Measurements from ENCODE around the gene SAMD13. TPM values are rescaled to one million over a fixed set of nuclear protein-coding genes. Genes with fewer than 3 reads are reported as not detected.

SAMD13 gene
- total RNA-seq, 1 experiment from 2014 or later = 5.9 TPM

GRCh38 chr1:84301785-84302385 is 377 bp downstream of the SAMD13 start:
- in situ Hi-C loops (cut with HindIII; ENCODE audit: low pct_unique_long_range_greater_than_20kb, low sequenced_read_pairs) = no loop called here

GRCh38 chr1:84303314-84303830 is 1.9 kb downstream of the SAMD13 start:
- in situ Hi-C loops (cut with HindIII; ENCODE audit: low pct_unique_long_range_greater_than_20kb, low sequenced_read_pairs) = no loop called here
- DNase-seq (ENCODE audit: low read depth, low spot score) = peak; percentile 22

More at GRCh38 chr1:84301785-84302385, 377 bp downstream of the SAMD13 start:
- DNase-seq (ENCODE audit: low read depth, low spot score) = peak; percentile 2

- no peak for DNase-seq (ENCODE audit: low read depth, low spot score)
- in situ Hi-C loops (cut with HindIII; ENCODE audit: low pct_unique_long_range_greater_than_20kb, low sequenced_read_pairs) = no loop called here
Observed at GRCh38 chr1:84307398-84307797, 5.9 kb downstream of the SAMD13 start.

GRCh38 chr1:84311296-84311695 is 9.8 kb downstream of the SAMD13 start:
- DNase-seq (ENCODE audit: low read depth, low spot score) = no peak
- in situ Hi-C loops (cut with HindIII; ENCODE audit: low pct_unique_long_range_greater_than_20kb, low sequenced_read_pairs) = no loop called here

GRCh38 chr1:84319662-84320061 is 18.2 kb downstream of the SAMD13 start:
- in situ Hi-C loops (cut with HindIII; ENCODE audit: low pct_unique_long_range_greater_than_20kb, low sequenced_read_pairs) = no loop called here
- no peak for DNase-seq (ENCODE audit: low read depth, low spot score)

- in situ Hi-C loops (cut with HindIII; ENCODE audit: low pct_unique_long_range_greater_than_20kb, low sequenced_read_pairs) = no loop called here
- DNase-seq (ENCODE audit: low read depth, low spot score) = no peak
Observed at GRCh38 chr1:84327830-84328229, 26.3 kb downstream of the SAMD13 start.

- in situ Hi-C loops (cut with HindIII; ENCODE audit: low pct_unique_long_range_greater_than_20kb, low sequenced_read_pairs) = no loop called here
- DNase-seq (ENCODE audit: low read depth, low spot score) = no peak
Observed at GRCh38 chr1:84330125-84330984, 28.8 kb downstream of the SAMD13 start.

- in situ Hi-C loops (cut with HindIII; ENCODE audit: low pct_unique_long_range_greater_than_20kb, low sequenced_read_pairs) = no loop called here
- no peak for DNase-seq (ENCODE audit: low read depth, low spot score)
Observed at GRCh38 chr1:84339503-84339902, 38.0 kb downstream of the SAMD13 start.

GRCh38 chr1:84344286-84344685 is 42.8 kb downstream of the SAMD13 start:
- peak; percentile 40 for DNase-seq (ENCODE audit: low read depth, low spot score)
- in situ Hi-C loops (cut with HindIII; ENCODE audit: low pct_unique_long_range_greater_than_20kb, low sequenced_read_pairs) = no loop called here

GRCh38 chr1:84345220-84345619 is 43.7 kb downstream of the SAMD13 start:
- DNase-seq (ENCODE audit: low read depth, low spot score) = no peak
- in situ Hi-C loops (cut with HindIII; ENCODE audit: low pct_unique_long_range_greater_than_20kb, low sequenced_read_pairs) = no loop called here

- DNase-seq (ENCODE audit: low read depth, low spot score) = no peak
- in situ Hi-C loops (cut with HindIII; ENCODE audit: low pct_unique_long_range_greater_than_20kb, low sequenced_read_pairs) = no loop called here
Observed at GRCh38 chr1:84347271-84347931, 45.9 kb downstream of the SAMD13 start.

- in situ Hi-C loops (cut with HindIII; ENCODE audit: low pct_unique_long_range_greater_than_20kb, low sequenced_read_pairs) = no loop called here
- DNase-seq (ENCODE audit: low read depth, low spot score) = no peak
Observed at GRCh38 chr1:84347932-84348555, 46.5 kb downstream of the SAMD13 start.

- in situ Hi-C loops (cut with HindIII; ENCODE audit: low pct_unique_long_range_greater_than_20kb, low sequenced_read_pairs) = no loop called here
- no peak for DNase-seq (ENCODE audit: low read depth, low spot score)
Observed at GRCh38 chr1:84348759-84349158, 47.3 kb downstream of the SAMD13 start.

- DNase-seq (ENCODE audit: low read depth, low spot score) = peak; percentile 21
- in situ Hi-C loops (cut with HindIII; ENCODE audit: low pct_unique_long_range_greater_than_20kb, low sequenced_read_pairs) = no loop called here
Observed at GRCh38 chr1:84350104-84350503, 48.6 kb downstream of the SAMD13 start.

GRCh38 chr1:84350550-84350949 is 49.0 kb downstream of the SAMD13 start:
- peak; percentile 82 for DNase-seq (ENCODE audit: low read depth, low spot score)
- in situ Hi-C loops (cut with HindIII; ENCODE audit: low pct_unique_long_range_greater_than_20kb, low sequenced_read_pairs) = no loop called here

GRCh38 chr1:84352298-84353106 is 51.0 kb downstream of the SAMD13 start:
- in situ Hi-C loops (cut with HindIII; ENCODE audit: low pct_unique_long_range_greater_than_20kb, low sequenced_read_pairs) = no loop called here
- DNase-seq (ENCODE audit: low read depth, low spot score) = no peak

- no peak for DNase-seq (ENCODE audit: low read depth, low spot score)
- in situ Hi-C loops (cut with HindIII; ENCODE audit: low pct_unique_long_range_greater_than_20kb, low sequenced_read_pairs) = no loop called here
Observed at GRCh38 chr1:84353695-84354094, 52.2 kb downstream of the SAMD13 start.
